Glomerular endothelial cell (primary cell): ENCODE measurements around the gene SARNP. TPM values are rescaled to one million over a fixed set of nuclear protein-coding genes. Genes with fewer than 3 reads are reported as not detected.

ENCODE experiments used
- DNase-seq: peaks from one replicate; pipeline ENCODE4 v3.0.0-alpha.2; 2011; ENCODE audit warnings: low read depth, low spot score; ENCODE audit errors: extremely low read depth
- total RNA-seq: library from RNA; depleted of rRNA; stranded (reverse); fragments of >200 nt; gene quantifications from 2 replicates; pipeline ENCODE4 v1.2.3, GENCODE V29; 2015

The SARNP gene
- total RNA-seq, 1 donor from 2014 or later: 94.4 TPM

- no peak for DNase-seq
These were observed 73.0 kb downstream of the SARNP start for GRCh38 chr12:55744340-55745030.

GRCh38 chr12:55743406-55744339 lies 73.9 kb downstream of the SARNP start:
- DNase-seq: no peak

- no peak for DNase-seq
These were observed 74.7 kb downstream of the SARNP start, which contains the start of gene GDF11 for GRCh38 chr12:55742719-55743405. Gene GDF11, plus strand, starts transcription at chr12:55743122. Its CDS starts 195 bp downstream, at chr12:55743317.

GRCh38 chr12:55741931-55742680 lies 75.4 kb downstream of the SARNP start:
- no peak for DNase-seq

- no peak for DNase-seq
These were observed 78.5 kb downstream of the SARNP start for GRCh38 chr12:55739025-55739378.

GRCh38 chr12:55738123-55739024 lies 79.2 kb downstream of the SARNP start:
- peak; percentile 84 for DNase-seq

GRCh38 chr12:55737581-55738122 lies 79.9 kb downstream of the SARNP start:
- DNase-seq: no peak

- no peak for DNase-seq
These were observed 80.5 kb downstream of the SARNP start for GRCh38 chr12:55736780-55737580.

- DNase-seq: no peak
These were observed 81.4 kb downstream of the SARNP start for GRCh38 chr12:55736076-55736475.

- DNase-seq: no peak
These were observed 82.9 kb downstream of the SARNP start for GRCh38 chr12:55734595-55734994.

GRCh38 chr12:55733858-55734257 lies 83.7 kb downstream of the SARNP start:
- DNase-seq: no peak

- DNase-seq: no peak
These were observed 84.4 kb downstream of the SARNP start for GRCh38 chr12:55733021-55733555.

GRCh38 chr12:55732288-55732687 lies 85.2 kb downstream of the SARNP start:
- no peak for DNase-seq

GRCh38 chr12:55729819-55730818 lies 87.4 kb downstream of the SARNP start:
- DNase-seq: no peak

- no peak for DNase-seq
These were observed 88.3 kb downstream of the SARNP start, which contains the start of gene CD63 for GRCh38 chr12:55728939-55729818. Gene CD63, minus strand, starts transcription at chr12:55729009. Its CDS starts 668 bp downstream, at chr12:55728341.
